ENCODE measurements around the gene ZNF22.

The ZNF22 gene

GRCh38 chr10:44978213-44978569 lies 22.5 kb upstream of the ZNF22 start:
- no peak for DNase-seq

- DNase-seq, result no peak
Observed at GRCh38 chr10:44978570-44979280, 22.0 kb upstream of the ZNF22 start, which contains the start of gene DEPP1. DEPP1 (minus strand) TSS chr10:44978809; CDS start chr10:44978030, 779 bp downstream.

GRCh38 chr10:44979281-44980191 lies 21.2 kb upstream of the ZNF22 start:
- DNase-seq, result no peak

- DNase-seq, result no peak
Observed at GRCh38 chr10:44980309-44981171, 20.2 kb upstream of the ZNF22 start.

- no peak for DNase-seq
Observed at GRCh38 chr10:44981172-44982113, 19.3 kb upstream of the ZNF22 start.

GRCh38 chr10:44982114-44982460 lies 18.6 kb upstream of the ZNF22 start:
- DNase-seq, result no peak

GRCh38 chr10:44982496-44982895 lies 18.2 kb upstream of the ZNF22 start:
- DNase-seq, result no peak

GRCh38 chr10:44983066-44983894 lies 17.4 kb upstream of the ZNF22 start:
- no peak for DNase-seq

- no peak for DNase-seq
Observed at GRCh38 chr10:44983895-44984278, 16.8 kb upstream of the ZNF22 start.

- no peak for DNase-seq
Observed at GRCh38 chr10:44984671-44985101, 16.0 kb upstream of the ZNF22 start.

- DNase-seq, result no peak
Observed at GRCh38 chr10:44985175-44985681, 15.5 kb upstream of the ZNF22 start.

- DNase-seq, result no peak
Observed at GRCh38 chr10:44986179-44986578, 14.5 kb upstream of the ZNF22 start.

GRCh38 chr10:44986670-44987069 lies 14.1 kb upstream of the ZNF22 start:
- DNase-seq, result no peak

- no peak for DNase-seq
Observed at GRCh38 chr10:44988957-44989585, 11.7 kb upstream of the ZNF22 start.

- no peak for DNase-seq
Observed at GRCh38 chr10:44989597-44990301, 11.0 kb upstream of the ZNF22 start.

GRCh38 chr10:44990302-44990655 lies 10.4 kb upstream of the ZNF22 start:
- DNase-seq, result no peak

- DNase-seq, result no peak
Observed at GRCh38 chr10:44990965-44991364, 9.8 kb upstream of the ZNF22 start.

GRCh38 chr10:44991571-44991970 lies 9.2 kb upstream of the ZNF22 start:
- DNase-seq, result no peak

GRCh38 chr10:44992070-44992731 lies 8.5 kb upstream of the ZNF22 start:
- no peak for DNase-seq
